ENCODE data around the gene XRCC1.

Gene XRCC1

GRCh38 chr19:43570174-43570791, 5.0 kb downstream of the XRCC1 start:
- TF ChIP-seq, protein P1, sequence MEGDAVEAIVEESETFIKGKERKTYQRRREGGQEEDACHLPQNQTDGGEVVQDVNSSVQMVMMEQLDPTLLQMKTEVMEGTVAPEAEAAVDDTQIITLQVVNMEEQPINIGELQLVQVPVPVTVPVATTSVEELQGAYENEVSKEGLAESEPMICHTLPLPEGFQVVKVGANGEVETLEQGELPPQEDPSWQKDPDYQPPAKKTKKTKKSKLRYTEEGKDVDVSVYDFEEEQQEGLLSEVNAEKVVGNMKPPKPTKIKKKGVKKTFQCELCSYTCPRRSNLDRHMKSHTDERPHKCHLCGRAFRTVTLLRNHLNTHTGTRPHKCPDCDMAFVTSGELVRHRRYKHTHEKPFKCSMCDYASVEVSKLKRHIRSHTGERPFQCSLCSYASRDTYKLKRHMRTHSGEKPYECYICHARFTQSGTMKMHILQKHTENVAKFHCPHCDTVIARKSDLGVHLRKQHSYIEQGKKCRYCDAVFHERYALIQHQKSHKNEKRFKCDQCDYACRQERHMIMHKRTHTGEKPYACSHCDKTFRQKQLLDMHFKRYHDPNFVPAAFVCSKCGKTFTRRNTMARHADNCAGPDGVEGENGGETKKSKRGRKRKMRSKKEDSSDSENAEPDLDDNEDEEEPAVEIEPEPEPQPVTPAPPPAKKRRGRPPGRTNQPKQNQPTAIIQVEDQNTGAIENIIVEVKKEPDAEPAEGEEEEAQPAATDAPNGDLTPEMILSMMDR (IDR thresholded peaks at IDR 0.05; ENCODE audit: low read depth, low read length): no peak
- no peak for DNase-seq (ENCODE audit: extremely low read depth, low read depth)

- DNase-seq (ENCODE audit: extremely low read depth, low read depth): no peak
- TF ChIP-seq, protein P1 (IDR thresholded peaks at IDR 0.05; ENCODE audit: low read depth, low read length): no peak
Measured at GRCh38 chr19:43569657-43570056, 5.7 kb downstream of the XRCC1 start.

DNA sequence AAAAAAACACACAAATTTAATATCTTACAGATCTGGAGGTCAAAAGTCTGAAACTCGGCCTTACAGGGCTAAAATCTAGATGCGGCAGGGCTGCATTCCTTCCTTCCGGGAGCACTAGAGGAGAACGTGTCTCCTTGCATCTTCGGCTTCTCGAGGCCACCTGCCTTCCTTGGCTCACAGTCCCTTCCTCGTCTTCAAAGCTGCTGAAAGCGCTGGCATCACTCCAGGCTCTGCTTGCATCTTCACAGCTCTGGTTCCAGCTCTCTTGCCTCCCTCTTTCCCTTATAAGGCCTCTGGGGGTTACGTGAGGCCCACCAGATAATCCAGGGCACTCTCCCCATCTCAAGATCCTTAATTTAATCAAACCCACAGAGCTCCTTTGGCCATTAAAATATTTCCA, 10.5 kb downstream of the XRCC1 start:
- TF ChIP-seq, protein P1 (IDR thresholded peaks at IDR 0.05; ENCODE audit: low read depth, low read length): no peak

GRCh38 chr19:43563816-43564457, 11.4 kb downstream of the XRCC1 start:
- DNase-seq (ENCODE audit: extremely low read depth, low read depth): no peak
- TF ChIP-seq, protein P1 (IDR thresholded peaks at IDR 0.05; ENCODE audit: low read depth, low read length): no peak

More for the DNA sequence above, 10.5 kb downstream of the XRCC1 start:
- DNase-seq (ENCODE audit: extremely low read depth, low read depth): no peak

- peak; percentile 28 for DNase-seq (ENCODE audit: extremely low read depth, low read depth)
- TF ChIP-seq, protein P1 (IDR thresholded peaks at IDR 0.05; ENCODE audit: low read depth, low read length): no peak
Measured at GRCh38 chr19:43562698-43563241, 12.6 kb downstream of the XRCC1 start.

DNA sequence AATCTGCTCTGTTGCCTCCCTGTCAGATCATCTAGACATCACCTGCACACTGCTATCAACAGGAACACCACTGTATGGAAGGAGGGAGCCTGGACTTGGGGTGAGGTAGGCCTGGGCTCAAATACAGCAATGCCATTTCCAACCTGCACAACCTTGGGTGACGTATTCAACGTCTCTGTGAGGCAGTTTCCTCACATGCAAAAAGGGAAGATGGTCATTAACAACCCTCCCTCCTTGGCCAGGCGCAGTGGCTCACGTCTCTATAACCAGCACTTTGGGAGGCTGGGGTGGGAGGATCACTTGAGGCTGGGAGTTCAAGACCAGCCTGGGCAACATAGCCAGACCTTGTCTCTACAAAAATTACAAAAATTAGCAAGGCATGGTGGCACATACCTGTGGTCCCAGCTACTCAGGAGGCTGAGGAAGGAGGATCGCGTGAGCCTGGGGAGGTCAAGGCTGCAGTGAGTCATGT, 13.1 kb downstream of the XRCC1 start:
- TF ChIP-seq, protein P1 (IDR thresholded peaks at IDR 0.05; ENCODE audit: low read depth, low read length): no peak
- DNase-seq (ENCODE audit: extremely low read depth, low read depth): no peak

Measured in AG09319 (cell line).